WTC11 (cell line): ENCODE measurements around the gene PPARA. TPM values are rescaled to one million over a fixed set of nuclear protein-coding genes. Genes with fewer than 3 reads are reported as not detected.
A peak's percentile ranks its signal among the peaks of the same experiment; 100 is the strongest.

ENCODE experiments used
- ATAC-seq: fragments of 200-7000 bp; cut with Tn5 transposase; 2 replicates; pipeline ENCODE4 v1.10.0; 2021; ENCODE audit warnings: mild to moderate bottlenecking, moderate library complexity
- CTCF ChIA-PET: fragments of 300-600 bp; sonication (Branson Sonifier 250); formaldehyde crosslinking; loops from one replicate; lab custom pipeline; 2021; ENCODE audit warnings: antibody characterized with exemption; lab: Charles Lee
- POLR2A ChIA-PET: fragments of 350-600 bp; sonication (Branson Sonifier 250); formaldehyde crosslinking; loops from one replicate; lab custom pipeline; 2021; ENCODE audit warnings: antibody characterized with exemption; lab: Charles Lee
- DNase-seq: peaks from one replicate; pipeline ENCODE4 v3.0.0; 2021; ENCODE audit warnings: low spot score
- H3K27ac Mint-ChIP-seq: 2 replicates; pipeline ENCODE4 v1.8.0; 2021; ENCODE audit warnings: mixed read lengths
- H3K27me3 Mint-ChIP-seq: 2 replicates; pipeline ENCODE4 v1.8.0; 2021; ENCODE audit warnings: low read depth, mild to moderate bottlenecking, moderate library complexity, mixed read lengths
- H3K36me3 Mint-ChIP-seq: 2 replicates; pipeline ENCODE4 v1.8.0; 2021; ENCODE audit warnings: mixed read lengths
- H3K4me1 Mint-ChIP-seq: 2 replicates; pipeline ENCODE4 v1.8.0; 2022; ENCODE audit warnings: mixed read lengths
- H3K4me3 Mint-ChIP-seq: 2 replicates; pipeline ENCODE4 v1.8.0; 2021; ENCODE audit warnings: mild to moderate bottlenecking, moderate library complexity, mixed read lengths
- H3K9me3 Mint-ChIP-seq: 2 replicates; pipeline ENCODE4 v1.8.0; 2021; ENCODE audit warnings: mixed read lengths
- GABPB1 ChIP-seq: sonication (generic); formaldehyde crosslinking; IDR thresholded peaks from 2 replicates; pipeline ENCODE4 v1.8.1; 2023; ENCODE audit warnings: mild to moderate bottlenecking, missing genetic modification reagents
- GRHL2 ChIP-seq: fragments of 250-450 bp; sonication (Bioruptor Pico); IDR thresholded peaks from 2 replicates; pipeline ENCODE4 v1.8.0; 2022; ENCODE audit warnings: mild to moderate bottlenecking, moderate library complexity; ENCODE audit not compliant: insufficient replicate concordance, severe bottlenecking
- GTF2I ChIP-seq: fragments of 250-450 bp; sonication (Bioruptor Pico); conservative IDR thresholded peaks from 2 replicates; pipeline ENCODE4 v1.4.0; 2021; ENCODE audit warnings: mild to moderate bottlenecking
- SMAD4 ChIP-seq: sonication (generic); formaldehyde crosslinking; IDR thresholded peaks from 2 replicates; pipeline ENCODE4 v1.8.0; 2022; ENCODE audit warnings: mild to moderate bottlenecking, missing genetic modification reagents
- SOX15 ChIP-seq: fragments of 250-450 bp; sonication (Bioruptor Pico); IDR thresholded peaks from 2 replicates; pipeline ENCODE4 v1.9.0; 2021; ENCODE audit warnings: mild to moderate bottlenecking
- ZBTB21 ChIP-seq: sonication (generic); formaldehyde crosslinking; IDR thresholded peaks from 2 replicates; pipeline ENCODE4 v1.8.1; 2023; ENCODE audit warnings: mild to moderate bottlenecking, missing genetic modification reagents, borderline replicate concordance
- ZNF121 ChIP-seq: sonication (generic); formaldehyde crosslinking; IDR thresholded peaks from 2 replicates; pipeline ENCODE4 v1.8.0; 2023; ENCODE audit warnings: missing genetic modification reagents
- ZNF138 ChIP-seq: sonication (generic); formaldehyde crosslinking; conservative IDR thresholded peaks from 2 replicates; pipeline ENCODE4 v1.8.1; 2022; ENCODE audit warnings: mild to moderate bottlenecking, moderate library complexity, missing genetic modification reagents
- ZNF219 ChIP-seq: sonication (generic); formaldehyde crosslinking; IDR thresholded peaks from 2 replicates; pipeline ENCODE4 v1.8.0; 2023; ENCODE audit warnings: missing genetic modification reagents, mild to moderate bottlenecking, borderline replicate concordance
- ZNF232 ChIP-seq: sonication (generic); formaldehyde crosslinking; IDR thresholded peaks from 2 replicates; pipeline ENCODE4 v1.8.0; 2022; ENCODE audit warnings: mild to moderate bottlenecking, missing genetic modification reagents
- ZNF263 ChIP-seq: sonication (generic); formaldehyde crosslinking; IDR thresholded peaks from 2 replicates; pipeline ENCODE4 v1.8.1; 2022; ENCODE audit warnings: low read depth, mild to moderate bottlenecking, moderate library complexity, missing genetic modification reagents
- ZNF317 ChIP-seq: sonication (generic); formaldehyde crosslinking; IDR thresholded peaks from 2 replicates; pipeline ENCODE4 v1.8.1; 2023; ENCODE audit warnings: low read depth, mild to moderate bottlenecking, moderate library complexity, missing genetic modification reagents, borderline replicate concordance
- ZNF423 ChIP-seq: fragments of 250-450 bp; sonication (Bioruptor Pico); IDR thresholded peaks from 2 replicates; pipeline ENCODE4 v2.1.2; 2022; ENCODE audit warnings: mild to moderate bottlenecking, moderate library complexity
- total RNA-seq: library from RNA; stranded (reverse); gene quantifications from 3 replicates; pipeline ENCODE4 v1.2.3, GENCODE V29; 2021
- TF ChIP-seq, protein P1 (sequence below): sonication (generic); formaldehyde crosslinking; IDR thresholded peaks from 2 replicates; pipeline ENCODE4 v1.8.0; 2023; ENCODE audit warnings: mild to moderate bottlenecking, missing genetic modification reagents
- TF ChIP-seq, protein P2 (sequence below): sonication (generic); formaldehyde crosslinking; IDR thresholded peaks from 2 replicates; pipeline ENCODE4 v1.8.1; 2023; ENCODE audit warnings: mild to moderate bottlenecking, missing genetic modification reagents, moderate library complexity
- TF ChIP-seq, protein P3 (sequence below): fragments of 250-450 bp; sonication (Bioruptor Pico); IDR thresholded peaks from 2 replicates; pipeline ENCODE4 v1.9.0; 2021; ENCODE audit warnings: mild to moderate bottlenecking
- TF ChIP-seq, protein P4 (sequence below): sonication (generic); formaldehyde crosslinking; IDR thresholded peaks from 2 replicates; pipeline ENCODE4 v1.8.1; 2022; ENCODE audit warnings: low read depth, mild to moderate bottlenecking, moderate library complexity, missing genetic modification reagents, borderline replicate concordance
- TF ChIP-seq, protein P5 (sequence below): sonication (generic); formaldehyde crosslinking; conservative IDR thresholded peaks from 2 replicates; pipeline ENCODE4 v1.8.1; 2022; ENCODE audit warnings: mild to moderate bottlenecking, missing genetic modification reagents
- TF ChIP-seq, protein P6 (sequence below): sonication (generic); formaldehyde crosslinking; IDR thresholded peaks from 2 replicates; pipeline ENCODE4 v1.8.1; 2022; ENCODE audit warnings: mild to moderate bottlenecking, missing genetic modification reagents, moderate library complexity, borderline replicate concordance
- TF ChIP-seq, protein P7 (sequence below): fragments of 250-450 bp; sonication (Bioruptor Pico); IDR thresholded peaks from 2 replicates; pipeline ENCODE4 v1.9.0; 2021; ENCODE audit warnings: moderate library complexity, mild to moderate bottlenecking, inconsistent platforms, borderline replicate concordance
- TF ChIP-seq, protein P8 (sequence below): fragments of 200-600 bp; IDR thresholded peaks from 2 replicates; pipeline ENCODE4 v1.8.0; 2022; ENCODE audit warnings: antibody characterized with exemption
- TF ChIP-seq, protein P9 (sequence below): sonication (generic); formaldehyde crosslinking; IDR thresholded peaks from 2 replicates; pipeline ENCODE4 v1.8.1; 2023; ENCODE audit warnings: mild to moderate bottlenecking, moderate library complexity, missing genetic modification reagents

The PPARA gene
- total RNA-seq, 1 experiment from 2014 or later = 9.3 TPM

DNA sequence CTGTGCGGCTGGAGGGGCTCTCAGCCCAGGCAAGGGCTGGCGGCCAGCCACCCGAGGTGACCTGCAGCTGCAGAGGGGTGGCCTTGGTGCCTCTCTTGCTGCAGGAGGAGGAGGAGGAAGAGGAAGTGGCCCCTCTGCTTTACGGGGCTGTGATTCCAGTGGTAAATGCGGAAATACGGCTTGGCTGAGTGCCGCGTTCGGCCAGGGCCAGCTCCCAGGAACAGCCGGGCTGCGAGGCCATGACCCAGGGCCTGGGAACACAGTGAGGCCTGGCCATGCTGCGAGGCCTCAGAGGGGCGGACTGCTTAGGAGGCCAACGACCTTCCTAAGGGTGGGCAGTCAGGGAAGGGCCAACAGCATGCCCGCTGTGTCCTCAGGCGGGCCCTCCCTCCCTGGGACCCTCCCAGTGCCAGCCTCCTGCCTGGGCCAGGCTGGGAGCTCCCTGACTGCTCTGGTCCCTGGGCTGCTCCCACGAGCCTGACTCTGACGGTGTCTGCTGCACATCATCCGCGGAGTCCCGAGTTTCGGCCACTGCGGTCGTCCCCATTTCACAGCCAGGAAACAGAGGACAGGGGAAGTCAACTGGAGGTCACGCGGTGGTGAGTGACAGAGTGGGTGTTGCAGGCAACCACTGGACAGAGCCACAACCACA, 20.8 kb upstream of the PPARA start:
- no peak for TF ChIP-seq SMAD4
- no peak for TF ChIP-seq ZNF317 (CRISPR knock-in tag)
- TF ChIP-seq, protein P1, sequence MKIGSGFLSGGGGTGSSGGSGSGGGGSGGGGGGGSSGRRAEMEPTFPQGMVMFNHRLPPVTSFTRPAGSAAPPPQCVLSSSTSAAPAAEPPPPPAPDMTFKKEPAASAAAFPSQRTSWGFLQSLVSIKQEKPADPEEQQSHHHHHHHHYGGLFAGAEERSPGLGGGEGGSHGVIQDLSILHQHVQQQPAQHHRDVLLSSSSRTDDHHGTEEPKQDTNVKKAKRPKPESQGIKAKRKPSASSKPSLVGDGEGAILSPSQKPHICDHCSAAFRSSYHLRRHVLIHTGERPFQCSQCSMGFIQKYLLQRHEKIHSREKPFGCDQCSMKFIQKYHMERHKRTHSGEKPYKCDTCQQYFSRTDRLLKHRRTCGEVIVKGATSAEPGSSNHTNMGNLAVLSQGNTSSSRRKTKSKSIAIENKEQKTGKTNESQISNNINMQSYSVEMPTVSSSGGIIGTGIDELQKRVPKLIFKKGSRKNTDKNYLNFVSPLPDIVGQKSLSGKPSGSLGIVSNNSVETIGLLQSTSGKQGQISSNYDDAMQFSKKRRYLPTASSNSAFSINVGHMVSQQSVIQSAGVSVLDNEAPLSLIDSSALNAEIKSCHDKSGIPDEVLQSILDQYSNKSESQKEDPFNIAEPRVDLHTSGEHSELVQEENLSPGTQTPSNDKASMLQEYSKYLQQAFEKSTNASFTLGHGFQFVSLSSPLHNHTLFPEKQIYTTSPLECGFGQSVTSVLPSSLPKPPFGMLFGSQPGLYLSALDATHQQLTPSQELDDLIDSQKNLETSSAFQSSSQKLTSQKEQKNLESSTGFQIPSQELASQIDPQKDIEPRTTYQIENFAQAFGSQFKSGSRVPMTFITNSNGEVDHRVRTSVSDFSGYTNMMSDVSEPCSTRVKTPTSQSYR (CRISPR knock-in tag) = no peak
- TF ChIP-seq, protein P2, sequence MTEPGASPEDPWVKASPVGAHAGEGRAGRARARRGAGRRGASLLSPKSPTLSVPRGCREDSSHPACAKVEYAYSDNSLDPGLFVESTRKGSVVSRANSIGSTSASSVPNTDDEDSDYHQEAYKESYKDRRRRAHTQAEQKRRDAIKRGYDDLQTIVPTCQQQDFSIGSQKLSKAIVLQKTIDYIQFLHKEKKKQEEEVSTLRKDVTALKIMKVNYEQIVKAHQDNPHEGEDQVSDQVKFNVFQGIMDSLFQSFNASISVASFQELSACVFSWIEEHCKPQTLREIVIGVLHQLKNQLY (CRISPR knock-in tag) = no peak
- TF ChIP-seq ZNF423 (CRISPR knock-in tag) = no peak
- TF ChIP-seq, protein P3, sequence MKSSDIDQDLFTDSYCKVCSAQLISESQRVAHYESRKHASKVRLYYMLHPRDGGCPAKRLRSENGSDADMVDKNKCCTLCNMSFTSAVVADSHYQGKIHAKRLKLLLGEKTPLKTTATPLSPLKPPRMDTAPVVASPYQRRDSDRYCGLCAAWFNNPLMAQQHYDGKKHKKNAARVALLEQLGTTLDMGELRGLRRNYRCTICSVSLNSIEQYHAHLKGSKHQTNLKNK (CRISPR knock-in tag) = no peak
- TF ChIP-seq, protein P4, sequence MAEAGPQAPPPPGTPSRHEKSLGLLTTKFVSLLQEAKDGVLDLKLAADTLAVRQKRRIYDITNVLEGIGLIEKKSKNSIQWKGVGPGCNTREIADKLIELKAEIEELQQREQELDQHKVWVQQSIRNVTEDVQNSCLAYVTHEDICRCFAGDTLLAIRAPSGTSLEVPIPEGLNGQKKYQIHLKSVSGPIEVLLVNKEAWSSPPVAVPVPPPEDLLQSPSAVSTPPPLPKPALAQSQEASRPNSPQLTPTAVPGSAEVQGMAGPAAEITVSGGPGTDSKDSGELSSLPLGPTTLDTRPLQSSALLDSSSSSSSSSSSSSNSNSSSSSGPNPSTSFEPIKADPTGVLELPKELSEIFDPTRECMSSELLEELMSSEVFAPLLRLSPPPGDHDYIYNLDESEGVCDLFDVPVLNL = no peak
- TF ChIP-seq ZNF138 (CRISPR knock-in tag) = no peak
- TF ChIP-seq, protein P5, sequence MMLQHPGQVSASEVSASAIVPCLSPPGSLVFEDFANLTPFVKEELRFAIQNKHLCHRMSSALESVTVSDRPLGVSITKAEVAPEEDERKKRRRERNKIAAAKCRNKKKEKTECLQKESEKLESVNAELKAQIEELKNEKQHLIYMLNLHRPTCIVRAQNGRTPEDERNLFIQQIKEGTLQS (CRISPR knock-in tag) = no peak
- no peak for TF ChIP-seq GTF2I
- no peak for TF ChIP-seq GABPB1 (CRISPR knock-in tag)
- no peak for TF ChIP-seq ZBTB21
- H3K27ac Mint-ChIP-seq = no peak overlapping the region
- POLR2A ChIA-PET = no interaction called here
- H3K9me3 Mint-ChIP-seq = no peaks in the 10 kb centered on the region
- CTCF ChIA-PET = interaction anchor here (1.2 kb wide), 1 partner anchor 123 kb away, joined by 5 read pairs; no protein-coding TSS in a partner anchor
- no peak overlapping the region for H3K4me3 Mint-ChIP-seq
- no peak for ATAC-seq
- no peaks in the 10 kb centered on the region for H3K36me3 Mint-ChIP-seq
- no peaks in the 10 kb centered on the region for H3K4me1 Mint-ChIP-seq
- DNase-seq = no peak
- H3K27me3 Mint-ChIP-seq = no peaks in the 10 kb centered on the region

DNA sequence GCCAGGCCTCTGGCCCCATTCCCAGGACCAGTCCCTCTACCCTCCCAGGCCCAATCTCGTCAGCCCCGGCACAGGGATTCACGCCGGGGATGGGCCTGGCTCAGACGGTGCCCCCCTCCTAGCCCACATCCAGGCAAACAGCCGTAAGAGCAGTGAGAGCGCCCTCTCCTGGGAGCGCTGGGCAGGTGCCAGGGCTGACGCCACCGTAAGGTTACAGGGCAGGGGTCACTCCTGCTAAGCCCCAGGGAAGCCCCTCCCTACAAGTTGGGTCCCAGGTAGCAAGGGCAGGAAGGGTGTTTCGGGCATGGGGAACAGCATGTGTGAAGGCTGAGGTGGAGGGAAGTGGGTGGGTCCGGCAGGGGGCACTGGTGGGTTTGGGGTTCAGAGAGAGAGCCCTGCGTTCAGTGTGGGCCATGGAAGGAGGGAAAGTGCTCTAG, 19.2 kb upstream of the PPARA start:
- POLR2A ChIA-PET = no interaction called here
- TF ChIP-seq ZNF232 (no peak), ZNF219 (CRISPR knock-in tag) (no peak), GTF2I (peak; percentile 81), SOX15 (CRISPR knock-in tag) (no peak), ZNF138 (CRISPR knock-in tag) (0 out of 2 replicates have a peak, but pooled peaks have one; percentile 20), ZNF263 (no peak), ZNF121 (CRISPR knock-in tag) (peak; percentile 58; the same call in 1 of the 2 replicates), GRHL2 (CRISPR knock-in tag) (no peak)
- TF ChIP-seq, protein P6, sequence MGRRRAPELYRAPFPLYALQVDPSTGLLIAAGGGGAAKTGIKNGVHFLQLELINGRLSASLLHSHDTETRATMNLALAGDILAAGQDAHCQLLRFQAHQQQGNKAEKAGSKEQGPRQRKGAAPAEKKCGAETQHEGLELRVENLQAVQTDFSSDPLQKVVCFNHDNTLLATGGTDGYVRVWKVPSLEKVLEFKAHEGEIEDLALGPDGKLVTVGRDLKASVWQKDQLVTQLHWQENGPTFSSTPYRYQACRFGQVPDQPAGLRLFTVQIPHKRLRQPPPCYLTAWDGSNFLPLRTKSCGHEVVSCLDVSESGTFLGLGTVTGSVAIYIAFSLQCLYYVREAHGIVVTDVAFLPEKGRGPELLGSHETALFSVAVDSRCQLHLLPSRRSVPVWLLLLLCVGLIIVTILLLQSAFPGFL (CRISPR knock-in tag) = no peak
- TF ChIP-seq, protein P5 (CRISPR knock-in tag) = no peak
- TF ChIP-seq, protein P7, sequence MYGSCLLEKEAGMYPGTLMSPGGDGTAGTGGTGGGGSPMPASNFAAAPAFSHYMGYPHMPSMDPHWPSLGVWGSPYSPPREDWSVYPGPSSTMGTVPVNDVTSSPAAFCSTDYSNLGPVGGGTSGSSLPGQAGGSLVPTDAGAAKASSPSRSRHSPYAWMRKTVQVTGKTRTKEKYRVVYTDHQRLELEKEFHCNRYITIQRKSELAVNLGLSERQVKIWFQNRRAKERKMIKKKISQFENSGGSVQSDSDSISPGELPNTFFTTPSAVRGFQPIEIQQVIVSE (CRISPR knock-in tag) = no peak
- TF ChIP-seq, protein P8, sequence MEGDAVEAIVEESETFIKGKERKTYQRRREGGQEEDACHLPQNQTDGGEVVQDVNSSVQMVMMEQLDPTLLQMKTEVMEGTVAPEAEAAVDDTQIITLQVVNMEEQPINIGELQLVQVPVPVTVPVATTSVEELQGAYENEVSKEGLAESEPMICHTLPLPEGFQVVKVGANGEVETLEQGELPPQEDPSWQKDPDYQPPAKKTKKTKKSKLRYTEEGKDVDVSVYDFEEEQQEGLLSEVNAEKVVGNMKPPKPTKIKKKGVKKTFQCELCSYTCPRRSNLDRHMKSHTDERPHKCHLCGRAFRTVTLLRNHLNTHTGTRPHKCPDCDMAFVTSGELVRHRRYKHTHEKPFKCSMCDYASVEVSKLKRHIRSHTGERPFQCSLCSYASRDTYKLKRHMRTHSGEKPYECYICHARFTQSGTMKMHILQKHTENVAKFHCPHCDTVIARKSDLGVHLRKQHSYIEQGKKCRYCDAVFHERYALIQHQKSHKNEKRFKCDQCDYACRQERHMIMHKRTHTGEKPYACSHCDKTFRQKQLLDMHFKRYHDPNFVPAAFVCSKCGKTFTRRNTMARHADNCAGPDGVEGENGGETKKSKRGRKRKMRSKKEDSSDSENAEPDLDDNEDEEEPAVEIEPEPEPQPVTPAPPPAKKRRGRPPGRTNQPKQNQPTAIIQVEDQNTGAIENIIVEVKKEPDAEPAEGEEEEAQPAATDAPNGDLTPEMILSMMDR = peak; percentile 91
- TF ChIP-seq, protein P9, sequence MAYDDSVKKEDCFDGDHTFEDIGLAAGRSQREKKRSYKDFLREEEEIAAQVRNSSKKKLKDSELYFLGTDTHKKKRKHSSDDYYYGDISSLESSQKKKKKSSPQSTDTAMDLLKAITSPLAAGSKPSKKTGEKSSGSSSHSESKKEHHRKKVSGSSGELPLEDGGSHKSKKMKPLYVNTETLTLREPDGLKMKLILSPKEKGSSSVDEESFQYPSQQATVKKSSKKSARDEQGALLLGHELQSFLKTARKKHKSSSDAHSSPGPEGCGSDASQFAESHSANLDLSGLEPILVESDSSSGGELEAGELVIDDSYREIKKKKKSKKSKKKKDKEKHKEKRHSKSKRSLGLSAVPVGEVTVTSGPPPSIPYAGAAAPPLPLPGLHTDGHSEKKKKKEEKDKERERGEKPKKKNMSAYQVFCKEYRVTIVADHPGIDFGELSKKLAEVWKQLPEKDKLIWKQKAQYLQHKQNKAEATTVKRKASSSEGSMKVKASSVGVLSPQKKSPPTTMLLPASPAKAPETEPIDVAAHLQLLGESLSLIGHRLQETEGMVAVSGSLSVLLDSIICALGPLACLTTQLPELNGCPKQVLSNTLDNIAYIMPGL = peak; percentile 61; the same call in 1 of the 2 replicates

More for the DNA sequence above, 19.2 kb upstream of the PPARA start:
- no peak overlapping the region for H3K4me3 Mint-ChIP-seq
- no peak overlapping the region for H3K27ac Mint-ChIP-seq
- ATAC-seq = peak; percentile 97
- peak; percentile 87 for DNase-seq
- CTCF ChIA-PET = interaction anchor here (0.7 kb wide), 2 partner anchors 9 to 10 kb away, joined by 3 to 4 read pairs; no protein-coding TSS in a partner anchor
- H3K36me3 Mint-ChIP-seq = no peaks in the 10 kb centered on the region
- no peaks in the 10 kb centered on the region for H3K27me3 Mint-ChIP-seq
- H3K9me3 Mint-ChIP-seq = no peaks in the 10 kb centered on the region
- H3K4me1 Mint-ChIP-seq = no peaks in the 10 kb centered on the region
